HepG2 (cell line): ENCODE results near the gene LONP1. TPM values are rescaled to one million over a fixed set of nuclear protein-coding genes. Genes with fewer than 3 reads are reported as not detected.
A peak's percentile ranks its signal among the peaks of the same experiment; 100 is the strongest.

ENCODE experiments used
- ATAC-seq: fragments of 200-7000 bp; cut with Tn5 transposase; 3 replicates; pipeline ENCODE4 v1.9.1; 2020; ENCODE audit warnings: mild to moderate bottlenecking, moderate library complexity
- BruUV-seq: library from RNA; stranded (reverse); fragments of 400-500 nt; replicated peaks from 2 replicates; lab custom pipeline; 2021; lab: Mats Ljungman, UMichigan
- CTCF ChIA-PET: fragments of 300-600 bp; formaldehyde crosslinking; extraction: SDS; loops from one replicate; lab custom pipeline; 2021; ENCODE audit warnings: low total read pairs, inconsistent platforms, low intra/inter-chr PET ratio; lab: Yijun Ruan, JAX
- POLR2A ChIA-PET: fragments of 350-600 bp; sonication (Branson Sonifier 250); formaldehyde crosslinking; loops from one replicate; lab custom pipeline; 2020; ENCODE audit warnings: antibody characterized with exemption, inconsistent platforms; lab: Yijun Ruan, JAX
- DNase-seq: peaks from one replicate; pipeline ENCODE4 v3.0.0-alpha.2; 2015; ENCODE audit warnings: low spot score
- FAIRE-seq: peaks from 3 replicates; lab custom pipeline; 2011; peaks lifted over from hg19 to GRCh38; lab: Jason Lieb, UNC
- H2AFZ ChIP-seq: one replicate; pipeline ENCODE4 v1.6.1; 2011; ENCODE audit warnings: low read length, inconsistent platforms
- H3K27ac ChIP-seq: fragments of 300-600 bp; 3 replicates; pipeline ENCODE4 v1.8.0; 2011; ENCODE audit warnings: mixed run types, mild to moderate bottlenecking, mixed read lengths, low read length, inconsistent platforms; ENCODE audit not compliant: insufficient read depth; ENCODE audit errors: extremely low read length
- H3K27me3 ChIP-seq, 2 experiments: fragments of 200-600 bp in 1 of 2; 2 replicates in 1 of 2; 3 replicates in 1 of 2; pipeline versions ENCODE4 v1.6.0 to v1.8.0; 2011; ENCODE audit warnings: low read length in 2 of 2, mild to moderate bottlenecking in 2 of 2, moderate library complexity in 2 of 2, inconsistent platforms in 1 of 2; ENCODE audit not compliant: insufficient read depth in 2 of 2, control insufficient read depth in 1 of 2
- H3K36me3 ChIP-seq, 2 experiments: fragments of 200-600 bp in 1 of 2; replicated peaks in 1 of 2; 2 replicates in 1 of 2; 3 replicates in 1 of 2; pipeline versions ENCODE4 v1.5.1 to v1.8.0; 2011; ENCODE audit warnings: low read length in 2 of 2, inconsistent platforms in 1 of 2; ENCODE audit not compliant: insufficient read depth in 2 of 2, control insufficient read depth in 1 of 2
- H3K4me1 ChIP-seq: 2 replicates; pipeline ENCODE4 v1.5.1; 2012; ENCODE audit warnings: low read length, inconsistent platforms; ENCODE audit not compliant: insufficient read depth
- H3K4me2 ChIP-seq: 2 replicates; pipeline ENCODE4 v1.6.0; 2011; ENCODE audit warnings: low read depth, low read length, inconsistent platforms
- H3K4me3 ChIP-seq, 3 experiments: fragments of 200-600 bp in 1 of 3; sonication (generic), shearing (Covaris generic) in 1 of 3; replicated peaks in 1 of 3; 2 replicates each; pipeline ENCODE4 v1.5.1; 2011 to 2016; ENCODE audit warnings: low read length in 3 of 3, inconsistent platforms in 2 of 3, low read depth in 2 of 3, mild to moderate bottlenecking in 2 of 3, control low read depth in 1 of 3, mixed read lengths in 1 of 3; ENCODE audit not compliant: insufficient read depth in 1 of 3
- H3K79me2 ChIP-seq: one replicate; pipeline ENCODE4 v1.6.1; 2011; ENCODE audit warnings: low read length, inconsistent platforms; ENCODE audit not compliant: insufficient read depth
- H3K9ac ChIP-seq: 2 replicates; pipeline ENCODE4 v1.6.0; 2011; ENCODE audit warnings: mild to moderate bottlenecking, low read depth, low read length, inconsistent platforms; ENCODE audit not compliant: insufficient read depth
- H3K9me3 ChIP-seq: 2 replicates; pipeline ENCODE4 v1.5.1; 2012; ENCODE audit warnings: mild to moderate bottlenecking, low read length
- H4K20me1 ChIP-seq: 2 replicates; pipeline ENCODE4 v1.6.0; 2011; ENCODE audit warnings: inconsistent platforms, mild to moderate bottlenecking, low read length, moderate library complexity; ENCODE audit not compliant: insufficient read depth
- AGO2 ChIP-seq: fragments of 200-400 bp; formaldehyde crosslinking; optimal IDR thresholded peaks from 2 replicates; pipeline ENCODE3; 2017; ENCODE audit warnings: mild to moderate bottlenecking, low read depth, low read length, moderate library complexity
- HMG20B ChIP-seq: conservative IDR thresholded peaks from 2 replicates; pipeline ENCODE4 v1.6.1; 2016; ENCODE audit warnings: missing genetic modification reagents, missing compliant biosample characterization
- HMGA1 ChIP-seq: sonication (generic); formaldehyde crosslinking; conservative IDR thresholded peaks from 2 replicates; pipeline ENCODE4 v1.4.0; 2020; ENCODE audit warnings: missing genetic modification reagents
- HOXA3 ChIP-seq: sonication (generic); formaldehyde crosslinking; IDR thresholded peaks from 2 replicates; pipeline ENCODE4 v1.5.0; 2020; ENCODE audit warnings: missing genetic modification reagents
- POLR2G ChIP-seq: fragments of 200-400 bp; formaldehyde crosslinking; IDR thresholded peaks from 2 replicates; pipeline ENCODE4 v1.6.1; 2018; ENCODE audit warnings: mild to moderate bottlenecking, low read depth, low read length, moderate library complexity
- SP4 ChIP-seq: sonication (generic); formaldehyde crosslinking; IDR thresholded peaks from 2 replicates; pipeline ENCODE4 v1.8.1; 2023; ENCODE audit warnings: mild to moderate bottlenecking, missing genetic modification reagents
- ZNF598 ChIP-seq: sonication (generic); formaldehyde crosslinking; IDR thresholded peaks from 2 replicates; pipeline ENCODE4 v1.5.1; 2020; ENCODE audit warnings: mild to moderate bottlenecking, missing genetic modification reagents, borderline replicate concordance
- ZNF609 ChIP-seq: sonication (generic); formaldehyde crosslinking; IDR thresholded peaks from 2 replicates; pipeline ENCODE4 v1.4.0; 2020; ENCODE audit warnings: mild to moderate bottlenecking, missing genetic modification reagents, borderline replicate concordance
- ZNF687 ChIP-seq: sonication (generic); formaldehyde crosslinking; IDR thresholded peaks from 2 replicates; pipeline ENCODE4 v1.5.1; 2020; ENCODE audit warnings: mild to moderate bottlenecking, missing genetic modification reagents, moderate library complexity
- ZNF83 ChIP-seq: sonication (generic); formaldehyde crosslinking; IDR thresholded peaks from 2 replicates; pipeline ENCODE4 v1.4.0; 2020; ENCODE audit warnings: missing genetic modification reagents, mild to moderate bottlenecking, borderline replicate concordance
- WGBS: methylation state at CpG from one replicate; pipeline ENCODE4 v1.1.6; 2017; ENCODE audit warnings: low lambda C conversion rate; 5-methylcytosine and 5-hydroxymethylcytosine counted together
- in situ Hi-C: cut with HindIII; loops from 2 replicates; pipeline ENCODE4 v1.10.0; 2017; ENCODE audit warnings: low pct_unique_long_range_greater_than_20kb; ENCODE audit not compliant: extremely low pct_ligation_motif_present
- intact Hi-C: fragments of 100-400 bp; cut with micrococcal nuclease; formaldehyde crosslinking; loops from one replicate; pipeline ENCODE4 v1.10.0; 2022; ENCODE audit not compliant: unreplicated experiment
- polyA plus RNA-seq, 8 experiments: library from polyadenylated mRNA; depleted of rRNA in 3 of 8; stranded (reverse) in 7 of 8; unstranded in 1 of 8; fragments of >200 nt; fragmentation: Illumina TruSeq in 4 of 8; extraction: Trizol in 4 of 8; gene quantifications; 2 replicates each; pipeline versions ENCODE4 v1.2.1 to v1.2.3, GENCODE V29; 2011 to 2016; ENCODE audit warnings: low read depth in 4 of 8, missing spikeins in 1 of 8, mixed read lengths in 1 of 8; ENCODE audit not compliant: insufficient read depth in 1 of 8
- total RNA-seq, 5 experiments: library from RNA; depleted of rRNA; stranded (reverse); fragments of >200 nt; fragmentation: Illumina TruSeq; extraction: Trizol; gene quantifications; 2 replicates each; pipeline ENCODE4 v1.2.3, GENCODE V29; 2016; ENCODE audit warnings: low read depth in 1 of 5

The LONP1 gene
- total and polyA plus RNA-seq, 2 of the 13 experiments (the other 11 are each of a cell fraction or from before 2014, with no cell fraction given) = 59.5 to 76.8 TPM

GRCh38 chr19:5663904-5664303, 56.0 kb downstream of the LONP1 start (continued):
- TF ChIP-seq ZNF609 (CRISPR knock-in tag) (no peak), ZNF83 (CRISPR knock-in tag) (no peak), SP4 (CRISPR knock-in tag) (no peak), HMG20B (CRISPR knock-in tag) (no peak), HMGA1 (CRISPR knock-in tag) (no peak)

- FAIRE-seq = no peak
- Histone ChIP-seq H3K4me1 (peaks cover 15% of the 10 kb centered on the region), H3K36me3 (peaks cover 43 to 77% of the 10 kb centered on the region in 2 experiments), H3K27me3 (no peaks in the 10 kb centered on the region), H3K9ac (no peak overlapping the region), H4K20me1 (0 out of 2 replicates have a peak, but pooled peaks cover 9% of the 10 kb centered on the region), H3K79me2 (no peaks in the 10 kb centered on the region), H3K27ac (no peak overlapping the region), H3K4me2 (no peak overlapping the region), H3K9me3 (no peaks in the 10 kb centered on the region), H3K4me3 (no peak overlapping the region), H2AFZ (no peak overlapping the region)
- POLR2A ChIA-PET = interaction anchor here (1.0 kb wide), 1 partner anchor 18 kb away, joined by 3 read pairs; no protein-coding TSS in a partner anchor
- CTCF ChIA-PET = no interaction called here
- no TSS peak for BruUV-seq
- ATAC-seq = no peak
- DNase-seq = no peak
- 99% methylated on average over 38 of the region's 42 CpGs for WGBS
- intact Hi-C loops = no loop called here
- TF ChIP-seq ZNF598 (CRISPR knock-in tag) = no peak
- TF ChIP-seq AGO2 = peak; percentile 94
- peak; percentile 18; the same call in 1 of the 2 replicates for TF ChIP-seq POLR2G
- TF ChIP-seq ZNF687 (CRISPR knock-in tag) = peak; percentile 7; the same call in 1 of the 2 replicates
- TF ChIP-seq HOXA3 (CRISPR knock-in tag) = peak; percentile 30; the same call in 1 of the 2 replicates
- in situ Hi-C loops = no loop called here
Observed at GRCh38 chr19:5661483-5661882, 58.5 kb downstream of the LONP1 start.
